Transverse colon (tissue), 4 donors: Measurements from ENCODE around the gene SDK2. TPM values are rescaled to one million over a fixed set of nuclear protein-coding genes. Genes with fewer than 3 reads are reported as not detected.

ENCODE experiments used
- DNase-seq: peaks from one replicate; pipeline ENCODE4 v3.0.0-alpha.2; 2019
- H3K27ac ChIP-seq, 4 donors: fragments of 200-600 bp; sonication (generic); 2 replicates each; pipeline ENCODE4 v1.5.1; 2016 to 2018; ENCODE audit warnings: inconsistent platforms in 4 of 4
- H3K27me3 ChIP-seq: fragments of 200-600 bp; sonication (generic); 2 replicates; pipeline ENCODE4 v1.5.1; 2017; ENCODE audit warnings: inconsistent platforms
- H3K36me3 ChIP-seq, 4 donors: fragments of 200-600 bp; sonication (generic); 2 replicates each; pipeline ENCODE4 v1.5.1; 2017 to 2019; ENCODE audit warnings: inconsistent platforms in 4 of 4
- H3K4me1 ChIP-seq, 4 donors: fragments of 200-600 bp; sonication (generic); 2 replicates each; pipeline ENCODE4 v1.5.1; 2017 to 2020; ENCODE audit warnings: inconsistent platforms in 4 of 4
- H3K4me3 ChIP-seq, 4 donors: fragments of 200-600 bp; sonication (generic); 1 replicate in 1 of 4; 2 replicates in 3 of 4; pipeline versions ENCODE4 v1.5.1 to v1.6.1; 2017 to 2019; ENCODE audit warnings: inconsistent platforms in 4 of 4
- H3K9me3 ChIP-seq, 2 donors: fragments of 200-600 bp; sonication (generic); 2 replicates each; pipeline ENCODE4 v1.5.1; 2017 to 2019; ENCODE audit warnings: inconsistent platforms in 2 of 2
- EP300 ChIP-seq: sonication (generic); formaldehyde crosslinking; IDR thresholded peaks from one replicate; pipeline ENCODE4 v1.6.1; 2017; ENCODE audit warnings: antibody characterized with exemption, low read depth
- POLR2A ChIP-seq: fragments of 450-650 bp; IDR thresholded peaks from one replicate; pipeline ENCODE4 v1.6.1; 2016; ENCODE audit warnings: antibody characterized with exemption, mild to moderate bottlenecking, moderate library complexity
- POLR2AphosphoS5 ChIP-seq, 3 donors: sonication (generic); formaldehyde crosslinking; IDR thresholded peaks; one replicate each; pipeline ENCODE4 v1.6.1; 2016; ENCODE audit warnings: antibody characterized with exemption in 3 of 3
- WGBS, 2 donors: methylation state at CpG; one replicate each; pipeline ENCODE4 v1.1.5; 2018; ENCODE audit warnings: low coverage in 1 of 2; 5-methylcytosine and 5-hydroxymethylcytosine counted together
- in situ Hi-C, 4 donors: fragments of 200-750 bp; cut with MboI; loops; one replicate each; pipeline versions ENCODE4 v1.15.0 to v1.15.1; 2017; ENCODE audit warnings: low sequenced_read_pairs in 3 of 4, low pct_ligation_motif_present in 1 of 4, low pct_unique_long_range_greater_than_20kb in 1 of 4
- intact Hi-C: fragments of 100-400 bp; cut with DNase I; formaldehyde crosslinking; loops from one replicate; pipeline ENCODE4 v1.15.1; 2023; ENCODE audit warnings: low total_unique reads
- total RNA-seq, 4 donors: library from RNA; depleted of rRNA; stranded (reverse); fragments of >200 nt; gene quantifications; one replicate each; pipeline ENCODE4 v1.1.0, GENCODE V29; 2016
- TF ChIP-seq, protein P1 (sequence below), 5 experiments: fragments of 200-600 bp in 3 of 5; fragments of 450-650 bp in 2 of 5; sonication (generic) in 3 of 5; IDR thresholded peaks; 1 replicate in 2 of 5; 2 replicates in 3 of 5; pipeline ENCODE4 v1.5.1; 2016 to 2017; ENCODE audit warnings: antibody characterized with exemption in 5 of 5, inconsistent platforms in 3 of 5, mild to moderate bottlenecking in 2 of 5, moderate library complexity in 1 of 5

The SDK2 gene
- total RNA-seq, 4 donors from 2014 or later, result 2.6 to 9.8 (median 3.4) TPM

DNA sequence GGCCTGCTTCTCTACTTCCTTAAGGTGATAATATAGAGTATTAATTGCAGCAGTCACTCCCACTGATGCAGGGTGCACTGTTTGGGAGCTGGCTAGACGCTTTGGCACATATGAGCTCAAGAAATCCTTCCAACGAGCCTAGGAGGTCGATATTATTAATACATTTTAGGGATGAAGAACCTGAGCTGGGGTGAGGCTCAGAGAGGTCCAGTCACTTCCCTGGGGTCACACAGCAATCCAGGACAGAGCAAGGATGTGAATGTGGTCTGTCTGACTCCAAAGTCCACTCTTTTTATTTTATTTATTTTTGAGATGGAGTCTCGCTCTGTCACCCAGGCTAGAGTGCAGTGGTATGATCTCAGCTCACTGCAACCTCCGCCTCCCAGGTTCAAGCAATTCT is 176.0 kb downstream of the SDK2 start:
- no peak for TF ChIP-seq EP300
- TF ChIP-seq POLR2A, result no peak
- TF ChIP-seq, protein P1, sequence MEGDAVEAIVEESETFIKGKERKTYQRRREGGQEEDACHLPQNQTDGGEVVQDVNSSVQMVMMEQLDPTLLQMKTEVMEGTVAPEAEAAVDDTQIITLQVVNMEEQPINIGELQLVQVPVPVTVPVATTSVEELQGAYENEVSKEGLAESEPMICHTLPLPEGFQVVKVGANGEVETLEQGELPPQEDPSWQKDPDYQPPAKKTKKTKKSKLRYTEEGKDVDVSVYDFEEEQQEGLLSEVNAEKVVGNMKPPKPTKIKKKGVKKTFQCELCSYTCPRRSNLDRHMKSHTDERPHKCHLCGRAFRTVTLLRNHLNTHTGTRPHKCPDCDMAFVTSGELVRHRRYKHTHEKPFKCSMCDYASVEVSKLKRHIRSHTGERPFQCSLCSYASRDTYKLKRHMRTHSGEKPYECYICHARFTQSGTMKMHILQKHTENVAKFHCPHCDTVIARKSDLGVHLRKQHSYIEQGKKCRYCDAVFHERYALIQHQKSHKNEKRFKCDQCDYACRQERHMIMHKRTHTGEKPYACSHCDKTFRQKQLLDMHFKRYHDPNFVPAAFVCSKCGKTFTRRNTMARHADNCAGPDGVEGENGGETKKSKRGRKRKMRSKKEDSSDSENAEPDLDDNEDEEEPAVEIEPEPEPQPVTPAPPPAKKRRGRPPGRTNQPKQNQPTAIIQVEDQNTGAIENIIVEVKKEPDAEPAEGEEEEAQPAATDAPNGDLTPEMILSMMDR (IDR thresholded peaks at IDR 0.05), result no peak
- no peaks in the 10 kb centered on the region for H3K36me3 ChIP-seq
- H3K27me3 ChIP-seq, result no peaks in the 10 kb centered on the region
- no peaks in the 10 kb centered on the region for H3K9me3 ChIP-seq
- H3K4me1 ChIP-seq, result no peaks in the 10 kb centered on the region
- 75 to 80% methylated on average over 1 to 5 of the region's 5 CpGs for WGBS, 2 donors
- in situ Hi-C loops, result no loop called here
- no peak overlapping the region for H3K4me3 ChIP-seq
- DNase-seq, result no peak
- no peak overlapping the region for H3K27ac ChIP-seq
- intact Hi-C loops, result no loop called here

DNA sequence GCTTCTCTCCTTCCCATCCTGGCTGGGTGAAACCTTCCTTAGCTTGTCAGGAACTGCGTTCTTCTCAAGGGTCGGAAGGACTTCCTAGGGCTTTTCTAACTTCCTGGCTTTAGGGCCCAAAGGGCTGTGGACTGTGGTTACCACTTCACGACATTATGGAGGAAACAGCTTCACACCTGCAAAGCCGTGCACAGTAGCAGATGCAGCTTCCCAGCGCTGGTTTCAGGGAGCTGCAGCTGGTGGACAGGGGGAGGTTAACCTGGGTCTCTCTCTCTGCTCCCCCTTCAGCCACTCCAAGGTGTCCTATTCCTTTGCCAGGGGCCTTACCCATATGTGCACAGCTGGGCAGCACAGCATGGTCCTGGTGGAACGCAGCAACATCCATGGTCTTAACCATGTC is 176.6 kb downstream of the SDK2 start:
- Histone ChIP-seq H3K9me3 (no peaks in the 10 kb centered on the region), H3K36me3 (no peaks in the 10 kb centered on the region), H3K27me3 (no peaks in the 10 kb centered on the region), H3K27ac (no peak overlapping the region), H3K4me1 (no peaks in the 10 kb centered on the region), H3K4me3 (no peak overlapping the region)
- DNase-seq, result no peak
- 84% methylated on average over 6 of the region's 6 CpGs; no CpG with 5 or more reads in 1 of the 2 donors for WGBS, 2 donors
- in situ Hi-C loops, result no loop called here
- no peak for TF ChIP-seq POLR2AphosphoS5 (IDR thresholded peaks at IDR 0.05)
- intact Hi-C loops, result no loop called here

DNA sequence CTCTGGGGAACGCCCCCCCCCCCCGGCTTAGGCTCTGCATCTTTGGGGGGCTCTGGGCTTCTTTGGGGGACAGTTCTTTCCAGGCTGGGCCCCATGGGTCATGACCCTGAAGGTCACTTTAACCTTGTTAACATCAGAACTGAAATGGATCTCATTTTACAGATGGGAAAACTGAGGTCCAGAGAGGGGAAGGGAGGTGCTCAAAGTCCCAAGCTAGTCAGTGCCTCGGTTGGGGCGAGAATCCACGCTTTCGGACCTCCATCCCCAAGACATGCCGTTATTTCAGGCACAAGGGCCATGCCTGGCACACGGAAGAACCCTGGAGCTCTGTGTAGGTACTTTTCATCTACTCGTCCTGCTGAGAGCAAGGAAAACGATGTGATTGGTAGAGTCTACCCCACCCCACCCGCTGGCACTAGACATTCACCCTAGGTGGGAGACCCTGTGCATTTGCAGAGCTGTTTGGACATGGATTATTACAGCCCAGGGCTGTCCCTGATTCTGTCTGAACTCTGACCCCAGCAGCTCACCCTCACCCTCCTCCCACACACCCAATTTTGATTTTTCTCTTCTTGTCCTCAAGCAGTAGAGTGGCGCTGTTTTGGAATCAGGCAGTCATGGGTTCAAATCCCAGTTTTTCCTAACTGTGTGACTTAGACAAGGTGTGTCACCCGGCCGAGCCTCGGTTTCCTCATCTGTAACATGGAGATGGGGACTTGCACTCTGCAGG is 177.4 kb downstream of the SDK2 start:
- Histone ChIP-seq H3K9me3 (no peaks in the 10 kb centered on the region), H3K36me3 (no peaks in the 10 kb centered on the region), H3K4me3 (no peak overlapping the region), H3K4me1 (no peaks in the 10 kb centered on the region), H3K27ac (no peak overlapping the region), H3K27me3 (no peaks in the 10 kb centered on the region)
- no peak for DNase-seq
- intact Hi-C loops, result no loop called here
- in situ Hi-C loops, result no loop called here
- no peak for TF ChIP-seq POLR2AphosphoS5 (IDR thresholded peaks at IDR 0.05)
- TF ChIP-seq, protein P1 (IDR thresholded peaks at IDR 0.05), result no peak
- no peak for TF ChIP-seq EP300
- no peak for TF ChIP-seq POLR2A
- WGBS, 2 donors, result 83 to 89% methylated on average over 4 to 15 of the region's 15 CpGs

DNA sequence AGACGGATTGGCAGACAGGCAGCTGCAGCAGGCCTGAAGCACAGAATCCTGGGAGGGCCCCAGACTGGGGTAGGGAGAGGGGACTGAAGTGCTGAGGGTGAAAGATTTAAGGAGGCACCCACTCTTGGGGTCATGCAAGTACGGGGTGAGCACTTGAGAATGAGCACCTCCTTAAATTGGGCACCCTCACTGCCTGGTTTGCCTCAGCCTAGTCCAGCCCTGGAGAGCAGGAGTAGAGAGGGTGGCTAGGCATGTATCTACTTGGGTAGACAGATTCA is 178.4 kb downstream of the SDK2 start:
- Histone ChIP-seq H3K9me3 (no peaks in the 10 kb centered on the region), H3K27me3 (no peaks in the 10 kb centered on the region), H3K4me1 (no peaks in the 10 kb centered on the region), H3K36me3 (no peaks in the 10 kb centered on the region), H3K27ac (no peak overlapping the region), H3K4me3 (no peak overlapping the region)
- TF ChIP-seq POLR2A (no peak), POLR2AphosphoS5 (IDR thresholded peaks at IDR 0.05) (no peak), EP300 (no peak)
- TF ChIP-seq, protein P1 (IDR thresholded peaks at IDR 0.05), result no peak
- in situ Hi-C loops (no loop called here), intact Hi-C loops (no loop called here)
- DNase-seq, result no peak
- WGBS, 2 donors, result 96% methylated on average over 2 of the region's 2 CpGs; no CpG with 5 or more reads in 1 of the 2 donors
